H1 (cell line): ENCODE results near the gene PLXNB2. TPM values are rescaled to one million over a fixed set of nuclear protein-coding genes. Genes with fewer than 3 reads are reported as not detected.

Experiments used
- CTCF ChIA-PET: fragments of 300-600 bp; sonication (Branson Sonifier 250); formaldehyde crosslinking; loops from one replicate; lab custom pipeline; 2021; ENCODE audit not compliant: partially characterized antibody; lab: Charles Lee
- POLR2A ChIA-PET: fragments of 300-600 bp; sonication (Branson Sonifier 250); formaldehyde crosslinking; loops from one replicate; lab custom pipeline; 2021; ENCODE audit warnings: inconsistent platforms; ENCODE audit not compliant: partially characterized antibody; lab: Charles Lee
- DNase-seq, 2 experiments: peaks; one replicate each; pipeline versions ENCODE4 v3.0.0 to v3.0.0-alpha.2; 2010 to 2022; ENCODE audit warnings: low spot score in 2 of 2, low read depth in 1 of 2, mixed read lengths in 1 of 2
- FAIRE-seq: peaks from 2 replicates; lab custom pipeline; 2011; peaks lifted over from hg19 to GRCh38; lab: Jason Lieb, UNC
- H2AFZ ChIP-seq: 2 replicates; pipeline ENCODE4 v1.8.1; 2012; ENCODE audit warnings: low read length, inconsistent platforms
- H2AK5ac ChIP-seq: 2 replicates; pipeline ENCODE4 v1.6.1; 2013; ENCODE audit warnings: low read depth, low read length
- H2BK120ac ChIP-seq: replicated peaks from 2 replicates; pipeline ENCODE3; 2013; ENCODE audit warnings: low read depth, low read length, inconsistent platforms
- H2BK12ac ChIP-seq: 2 replicates; pipeline ENCODE4 v1.6.1; 2013; ENCODE audit warnings: low read depth, low read length
- H2BK15ac ChIP-seq: 2 replicates; pipeline ENCODE4 v1.6.1; 2013; ENCODE audit warnings: low read length
- H2BK20ac ChIP-seq: 2 replicates; pipeline ENCODE4 v1.6.1; 2013; ENCODE audit warnings: low read length
- H2BK5ac ChIP-seq: 2 replicates; pipeline ENCODE4 v1.6.1; 2013; ENCODE audit warnings: low read depth, low read length
- H3K14ac ChIP-seq: 2 replicates; pipeline ENCODE4 v1.6.1; 2013; ENCODE audit warnings: inconsistent platforms; ENCODE audit not compliant: insufficient read length
- H3K18ac ChIP-seq: 2 replicates; pipeline ENCODE4 v1.6.1; 2013; ENCODE audit warnings: low read length; ENCODE audit errors: extremely low read depth
- H3K23ac ChIP-seq: 2 replicates; pipeline ENCODE4 v1.6.1; 2013; ENCODE audit warnings: inconsistent platforms; ENCODE audit not compliant: insufficient read length
- H3K23me2 ChIP-seq: 2 replicates; pipeline ENCODE4 v1.6.1; 2013; ENCODE audit warnings: low read depth, low read length
- H3K27ac ChIP-seq: 2 replicates; pipeline ENCODE4 v1.6.1; 2011; ENCODE audit warnings: low read depth, low read length, inconsistent platforms
- H3K27me3 ChIP-seq, 4 experiments: replicated peaks in 1 of 4; 1 replicate in 1 of 4; 2 replicates in 3 of 4; pipeline versions ENCODE4 v1.6.1 to v1.8.1; 2011 to 2013; ENCODE audit warnings: low read length in 3 of 4, mild to moderate bottlenecking in 3 of 4, inconsistent platforms in 2 of 4, mixed read lengths in 2 of 4, moderate library complexity in 1 of 4; ENCODE audit not compliant: control insufficient read depth in 3 of 4, insufficient read depth in 3 of 4; ENCODE audit errors: extremely low read depth in 1 of 4
- H3K36me3 ChIP-seq, 4 experiments: 2 replicates each; pipeline versions ENCODE4 v1.6.1 to v1.8.1; 2011 to 2013; ENCODE audit warnings: mild to moderate bottlenecking in 4 of 4, low read length in 3 of 4, moderate library complexity in 2 of 4, control low read depth in 1 of 4, inconsistent platforms in 1 of 4; ENCODE audit not compliant: insufficient read depth in 4 of 4, control insufficient read depth in 2 of 4
- H3K4ac ChIP-seq: replicated peaks from 2 replicates; pipeline ENCODE3; 2013; ENCODE audit warnings: low read length, low read depth, mixed read lengths, inconsistent platforms; ENCODE audit not compliant: insufficient read length
- H3K4me1 ChIP-seq, 4 experiments: replicated peaks in 1 of 4; 1 replicate in 1 of 4; 2 replicates in 3 of 4; pipeline versions ENCODE4 v1.6.1 to v1.8.1; 2011 to 2013; ENCODE audit warnings: low read length in 3 of 4, inconsistent platforms in 2 of 4, mixed read lengths in 1 of 4; ENCODE audit not compliant: insufficient read depth in 4 of 4, control insufficient read depth in 3 of 4
- H3K4me2 ChIP-seq, 2 experiments: 2 replicates each; pipeline versions ENCODE4 v1.6.1 to v1.8.1; 2011 to 2013; ENCODE audit warnings: low read depth in 2 of 2, low read length in 2 of 2, control low read depth in 1 of 2, inconsistent platforms in 1 of 2, mild to moderate bottlenecking in 1 of 2; ENCODE audit not compliant: insufficient read depth in 1 of 2
- H3K4me3 ChIP-seq, 4 experiments: fragments of 200-600, 300-600 bp in 1 of 4; sonication (generic), shearing (Covaris generic), sonication (Bioruptor Twin) in 1 of 4; 2 replicates each; pipeline versions ENCODE4 v1.5.1 to v1.8.1; 2011 to 2016; ENCODE audit warnings: low read length in 4 of 4, low read depth in 3 of 4, control low read depth in 2 of 4, inconsistent platforms in 2 of 4, mild to moderate bottlenecking in 2 of 4, mixed read lengths in 1 of 4, moderate library complexity in 1 of 4; ENCODE audit not compliant: insufficient read depth in 2 of 4; ENCODE audit errors: extremely low read depth in 1 of 4
- H3K56ac ChIP-seq: replicated peaks from 2 replicates; pipeline ENCODE3; 2013; ENCODE audit warnings: low read depth, mild to moderate bottlenecking, mixed read lengths, low read length, inconsistent platforms; ENCODE audit not compliant: insufficient read length
- H3K79me1 ChIP-seq: 2 replicates; pipeline ENCODE4 v1.6.1; 2013; ENCODE audit warnings: low read depth, low read length, control low read depth
- H3K79me2 ChIP-seq, 2 experiments: 2 replicates each; pipeline versions ENCODE4 v1.6.1 to v1.8.1; 2012 to 2013; ENCODE audit warnings: low read length in 2 of 2, mild to moderate bottlenecking in 2 of 2, inconsistent platforms in 1 of 2; ENCODE audit not compliant: insufficient read depth in 2 of 2, control insufficient read depth in 1 of 2
- H3K9ac ChIP-seq, 4 experiments: replicated peaks in 1 of 4; 1 replicate in 1 of 4; 2 replicates in 3 of 4; pipeline versions ENCODE4 v1.6.1 to v1.8.1; 2011 to 2013; ENCODE audit warnings: low read depth in 3 of 4, low read length in 3 of 4, control low read depth in 2 of 4, mild to moderate bottlenecking in 2 of 4, moderate library complexity in 2 of 4, inconsistent platforms in 1 of 4; ENCODE audit errors: extremely low read depth in 1 of 4
- H3K9me3 ChIP-seq, 2 experiments: 2 replicates each; pipeline versions ENCODE4 v1.6.1 to v1.8.1; 2012 to 2013; ENCODE audit warnings: mild to moderate bottlenecking in 2 of 2, moderate library complexity in 2 of 2, control low read depth in 1 of 2, inconsistent platforms in 1 of 2, low read depth in 1 of 2, low read length in 1 of 2, mixed read lengths in 1 of 2; ENCODE audit not compliant: insufficient read depth in 2 of 2
- H4K20me1 ChIP-seq, 2 experiments: replicated peaks in 1 of 2; 2 replicates each; pipeline versions ENCODE3 to v1.8.1; 2011 to 2013; ENCODE audit warnings: inconsistent platforms in 2 of 2, low read length in 2 of 2, mild to moderate bottlenecking in 1 of 2; ENCODE audit not compliant: insufficient read depth in 2 of 2, control insufficient read depth in 1 of 2
- H4K5ac ChIP-seq: 2 replicates; pipeline ENCODE4 v1.6.1; 2013; ENCODE audit warnings: low read length, low read depth, mixed read lengths, inconsistent platforms; ENCODE audit not compliant: insufficient read length
- H4K8ac ChIP-seq: 2 replicates; pipeline ENCODE4 v1.8.0; 2013; ENCODE audit warnings: mild to moderate bottlenecking, moderate library complexity, low read length, inconsistent platforms; ENCODE audit not compliant: insufficient read depth; ENCODE audit errors: extremely low read depth
- H4K91ac ChIP-seq: replicated peaks from 2 replicates; pipeline ENCODE3; 2013; ENCODE audit warnings: low read length, mixed read lengths, inconsistent platforms; ENCODE audit not compliant: insufficient read length
- BRCA1 ChIP-seq: IDR thresholded peaks from 2 replicates; pipeline ENCODE4 v1.6.1; 2012; ENCODE audit warnings: low read depth, low read length, improper control_type of control experiment
- KDM4A ChIP-seq: IDR thresholded peaks from one replicate; pipeline ENCODE4 v1.7.1; 2012; ENCODE audit warnings: low read depth, mild to moderate bottlenecking, moderate library complexity, low read length, inconsistent platforms; ENCODE audit not compliant: severe bottlenecking
- WGBS, 2 experiments: shearing (Covaris generic) in 1 of 2; methylation state at CpG; one replicate each; pipeline versions ENCODE4 v1.1.6 to v1.1.7; 2013 to 2015; ENCODE audit warnings: low lambda C conversion rate in 2 of 2, mixed read lengths in 2 of 2, inconsistent platforms in 1 of 2, low coverage in 1 of 2, missing lambda C conversion rate in 1 of 2; ENCODE audit not compliant: insufficient replicate concordance in 2 of 2, insufficient coverage in 1 of 2, insufficient read length in 1 of 2; ENCODE audit errors: extremely low coverage in 1 of 2, missing lambda C conversion rate in 1 of 2; 5-methylcytosine and 5-hydroxymethylcytosine counted together
- polyA plus RNA-seq, 7 experiments: library from polyadenylated mRNA; depleted of rRNA in 3 of 7; stranded (reverse) in 5 of 7; unstranded in 2 of 7; fragments of >200 nt in 5 of 7; fragments of 200-250 nt in 2 of 7; gene quantifications; 1 replicate in 5 of 7; 2 replicates in 1 of 7; 4 replicates in 1 of 7; pipeline versions ENCODE4 v1.2.1 to v1.2.3, GENCODE V29; 2011 to 2013; ENCODE audit warnings: missing spikeins in 2 of 7, mixed read lengths in 2 of 7
- total RNA-seq: library from RNA; stranded (reverse); fragmentation: NEBNext Ultra II Directional; extraction: Animal tissue kit (Norgen Biotek cat#: 25700); gene quantifications from 2 replicates; pipeline ENCODE4 v1.2.1, GENCODE V29; 2021

PLXNB2 gene
- total and polyA plus RNA-seq, 2 of the 8 experiments (the other 6 are each of a cell fraction or from before 2014, with no cell fraction given) = 58.3 to 92.8 TPM

- H3K4me2 ChIP-seq = peak within 1 kb of the TSS; percentile 59 to 79
- H2BK5ac ChIP-seq = no peak within 1 kb of the TSS
- H3K4me3 ChIP-seq = peak within 1 kb of the TSS in 3 of 4 experiments; percentile 19 to 58 (median 36); a peak in 7 of 8 replicates
- H3K79me1 ChIP-seq = no peaks in the 10 kb centered on the region
- H3K4me1 ChIP-seq = peaks cover 2 to 14% (median 9%) of the 10 kb centered on the region in 4 experiments; a peak in 6 of 7 replicates
- H3K9ac ChIP-seq = no peak within 1 kb of the TSS
- H3K14ac ChIP-seq = no peak within 1 kb of the TSS
- H2BK15ac ChIP-seq = no peak within 1 kb of the TSS
- H4K20me1 ChIP-seq = peaks cover 4 to 8% of the 10 kb centered on the region in 2 experiments
- no peak within 1 kb of the TSS for H4K5ac ChIP-seq
- no peaks in the 10 kb centered on the region for H3K79me2 ChIP-seq
- H2BK120ac ChIP-seq = no peak within 1 kb of the TSS
- no peak within 1 kb of the TSS for H2BK12ac ChIP-seq
- peak; percentile 36 for TF ChIP-seq KDM4A
- TF ChIP-seq BRCA1 = no peak
- FAIRE-seq = no peak
- POLR2A ChIA-PET = no interaction called here
- H3K27me3 ChIP-seq = peaks cover 24 to 53% (median 41%) of the 10 kb centered on the region in 4 experiments; a peak in 6 of 7 replicates
- H2AFZ ChIP-seq = no peak within 1 kb of the TSS
- CTCF ChIA-PET = interaction anchor here (4.7 kb wide), 1 partner anchor 18 kb away, joined by 30 read pairs; the partner anchor contains the start of gene HDAC10
- peak within 1 kb of the TSS; percentile 68 for H4K8ac ChIP-seq
- no peak within 1 kb of the TSS for H3K4ac ChIP-seq
- H2AK5ac ChIP-seq = no peak within 1 kb of the TSS
- no peak within 1 kb of the TSS for H3K27ac ChIP-seq
- no peak within 1 kb of the TSS for H3K18ac ChIP-seq
- H4K91ac ChIP-seq = no peak within 1 kb of the TSS
- no peak within 1 kb of the TSS for H3K56ac ChIP-seq
- H2BK20ac ChIP-seq = no peak within 1 kb of the TSS
- no peak within 1 kb of the TSS for H3K23ac ChIP-seq
- WGBS, 2 experiments = 6% methylated on average over 25 of the region's 92 CpGs; no CpG with 5 or more reads in 1 of the 2 experiments
- peaks cover 11% of the 10 kb centered on the region; the same call in 1 of the 2 replicates for H3K23me2 ChIP-seq
- peaks cover 0 to 10% of the 10 kb centered on the region in 2 experiments; a peak in 1 of 4 replicates for H3K9me3 ChIP-seq
- DNase-seq = no peak
- peaks cover 2 to 3% (median 2%) of the 10 kb centered on the region in 4 experiments; a peak in 4 of 8 replicates for H3K36me3 ChIP-seq
Observed at GRCh38 chr22:50269970-50270665, 37.3 kb downstream of the PLXNB2 start, which contains the start of gene MAPK11. MAPK11 (minus strand) TSS chr22:50270380; CDS start chr22:50270292, 88 bp downstream.
